HepG2 (cell line): ENCODE measurements around the gene C2orf80. TPM values are rescaled to one million over a fixed set of nuclear protein-coding genes. Genes with fewer than 3 reads are reported as not detected.

Source experiments
- ATM ChIP-seq: fragments of 450-650 bp; IDR thresholded peaks from 2 replicates; pipeline ENCODE4 v1.7.1; 2017; ENCODE audit warnings: mild to moderate bottlenecking, borderline replicate concordance
- CBX2 ChIP-seq, 2 experiments: fragments of 200-600 bp in 1 of 2; sonication (generic); formaldehyde crosslinking in 1 of 2; IDR thresholded peaks; 2 replicates each; pipeline versions ENCODE4 v1.7.0 to v1.8.1; 2018 to 2022; ENCODE audit warnings: low read depth in 2 of 2, low read length in 1 of 2, mild to moderate bottlenecking in 1 of 2, missing genetic modification reagents in 1 of 2
- CENPBD1 ChIP-seq: sonication (generic); formaldehyde crosslinking; IDR thresholded peaks from 2 replicates; pipeline ENCODE4 v1.8.0; 2022; ENCODE audit warnings: missing genetic modification reagents, low read depth, mild to moderate bottlenecking, borderline replicate concordance
- CENPT ChIP-seq: sonication (generic); formaldehyde crosslinking; IDR thresholded peaks from 2 replicates; pipeline ENCODE4 v1.8.0; 2022; ENCODE audit warnings: low read depth, mild to moderate bottlenecking, moderate library complexity, missing genetic modification reagents
- DMTF1 ChIP-seq: sonication (generic); formaldehyde crosslinking; IDR thresholded peaks from 2 replicates; pipeline ENCODE4 v1.4.0; 2020; ENCODE audit warnings: mild to moderate bottlenecking, missing genetic modification reagents
- ESRRA ChIP-seq: sonication (generic); formaldehyde crosslinking; IDR thresholded peaks from 2 replicates; pipeline ENCODE4 v1.5.1; 2020; ENCODE audit warnings: mild to moderate bottlenecking, low read depth, missing genetic modification reagents
- HMG20A ChIP-seq: IDR thresholded peaks from 2 replicates; pipeline ENCODE4 v1.6.1; 2016; ENCODE audit warnings: borderline replicate concordance
- HNF1B ChIP-seq: sonication (generic); formaldehyde crosslinking; IDR thresholded peaks from 2 replicates; pipeline ENCODE4 v1.5.1; 2020; ENCODE audit warnings: mild to moderate bottlenecking, moderate library complexity, missing genetic modification reagents
- HOXA5 ChIP-seq: sonication (generic); formaldehyde crosslinking; IDR thresholded peaks from 2 replicates; pipeline ENCODE4 v1.4.0; 2020; ENCODE audit warnings: missing genetic modification reagents
- KAT8 ChIP-seq: IDR thresholded peaks from 2 replicates; pipeline ENCODE4 v1.6.1; 2016; ENCODE audit warnings: missing genetic modification reagents, missing compliant biosample characterization
- KLF16 ChIP-seq, 2 experiments: sonication (generic) in 1 of 2; formaldehyde crosslinking in 1 of 2; IDR thresholded peaks; 2 replicates each; pipeline versions ENCODE4 v1.6.1 to v1.8.0; 2016 to 2023; ENCODE audit warnings: missing genetic modification reagents in 2 of 2, missing compliant biosample characterization in 1 of 2
- MEIS1 ChIP-seq: sonication (generic); formaldehyde crosslinking; IDR thresholded peaks from 2 replicates; pipeline ENCODE4 v1.9.0; 2021; ENCODE audit warnings: mild to moderate bottlenecking, missing genetic modification reagents, moderate library complexity, borderline replicate concordance
- PRPF4 ChIP-seq: fragments of 200-400 bp; formaldehyde crosslinking; IDR thresholded peaks from 2 replicates; pipeline ENCODE4 v1.6.1; 2016; ENCODE audit warnings: low read length, low read depth; ENCODE audit not compliant: poor library complexity, severe bottlenecking
- REPIN1 ChIP-seq: sonication (generic); formaldehyde crosslinking; IDR thresholded peaks from 2 replicates; pipeline ENCODE4 v1.8.0; 2022; ENCODE audit warnings: missing genetic modification reagents, low read depth, mild to moderate bottlenecking, borderline replicate concordance
- TOPORS ChIP-seq: sonication (generic); formaldehyde crosslinking; IDR thresholded peaks from 2 replicates; pipeline ENCODE4 v1.8.0; 2023; ENCODE audit warnings: mild to moderate bottlenecking, missing genetic modification reagents
- ZBTB37 ChIP-seq: sonication (generic); formaldehyde crosslinking; IDR thresholded peaks from 2 replicates; pipeline ENCODE4 v1.4.0; 2020; ENCODE audit warnings: mild to moderate bottlenecking, missing genetic modification reagents
- ZNF17 ChIP-seq: sonication (generic); formaldehyde crosslinking; IDR thresholded peaks from 2 replicates; pipeline ENCODE4 v1.5.0; 2020; ENCODE audit warnings: mild to moderate bottlenecking, missing genetic modification reagents
- ZNF512 ChIP-seq: sonication (generic); formaldehyde crosslinking; IDR thresholded peaks from 2 replicates; pipeline ENCODE4 v1.4.0; 2020; ENCODE audit warnings: mild to moderate bottlenecking, missing genetic modification reagents
- ZNF549 ChIP-seq: sonication (generic); formaldehyde crosslinking; IDR thresholded peaks from 2 replicates; pipeline ENCODE4 v1.5.0; 2020; ENCODE audit warnings: missing genetic modification reagents
- polyA plus RNA-seq, 8 experiments: library from polyadenylated mRNA; depleted of rRNA in 3 of 8; stranded (reverse) in 7 of 8; unstranded in 1 of 8; fragments of >200 nt; fragmentation: Illumina TruSeq in 4 of 8; extraction: Trizol in 4 of 8; gene quantifications; 2 replicates each; pipeline versions ENCODE4 v1.2.1 to v1.2.3, GENCODE V29; 2011 to 2016; ENCODE audit warnings: low read depth in 4 of 8, missing spikeins in 1 of 8, mixed read lengths in 1 of 8; ENCODE audit not compliant: insufficient read depth in 1 of 8
- total RNA-seq, 5 experiments: library from RNA; depleted of rRNA; stranded (reverse); fragments of >200 nt; fragmentation: Illumina TruSeq; extraction: Trizol; gene quantifications; 2 replicates each; pipeline ENCODE4 v1.2.3, GENCODE V29; 2016; ENCODE audit warnings: low read depth in 1 of 5

Gene C2orf80
- total and polyA plus RNA-seq, 2 of the 13 experiments (the other 11 are each of a cell fraction or from before 2014, with no cell fraction given), result not detected

- no peak for TF ChIP-seq HNF1B (CRISPR knock-in tag)
- TF ChIP-seq CBX2 (IDR thresholded peaks at IDR 0.05; ENCODE audit: low read depth, low read length), result no peak
- no peak for TF ChIP-seq CBX2 (CRISPR knock-in tag; IDR thresholded peaks at IDR 0.05; ENCODE audit: low read depth)
- no peak for TF ChIP-seq DMTF1 (CRISPR knock-in tag)
- TF ChIP-seq HOXA5, result no peak
- peak; percentile 45; the same call in 1 of the 2 replicates for TF ChIP-seq HMG20A
- no peak for TF ChIP-seq PRPF4
- no peak for TF ChIP-seq ATM
- no peak for TF ChIP-seq CENPT (CRISPR knock-in tag)
- TF ChIP-seq MEIS1, result no peak
- TF ChIP-seq TOPORS, result no peak
- TF ChIP-seq CENPBD1 (CRISPR knock-in tag), result no peak
- peak; percentile 54; the same call in 1 of the 2 replicates for TF ChIP-seq REPIN1 (CRISPR knock-in tag)
- TF ChIP-seq ZNF512 (CRISPR knock-in tag), result no peak
- TF ChIP-seq ZNF549 (CRISPR knock-in tag), result no peak
- no peak for TF ChIP-seq ESRRA
- TF ChIP-seq ZBTB37 (CRISPR knock-in tag), result no peak
- peak; percentile 38; the same call in 1 of the 2 replicates for TF ChIP-seq KAT8
- TF ChIP-seq KLF16 (CRISPR knock-in tag; IDR thresholded peaks at IDR 0.05), result 0 out of 4 replicates have a peak, but pooled peaks of 1 of the 2 experiments have one; percentile 43
- no peak for TF ChIP-seq ZNF17 (CRISPR knock-in tag)
Measured at GRCh38 chr2:208175069-208175839, 14.6 kb downstream of the C2orf80 start (continued).
